Measurements from ENCODE around the gene REN. TPM values are rescaled to one million over a fixed set of nuclear protein-coding genes. Genes with fewer than 3 reads are reported as not detected.

The REN gene
- total RNA-seq = not detected in 2 replicates

DNA sequence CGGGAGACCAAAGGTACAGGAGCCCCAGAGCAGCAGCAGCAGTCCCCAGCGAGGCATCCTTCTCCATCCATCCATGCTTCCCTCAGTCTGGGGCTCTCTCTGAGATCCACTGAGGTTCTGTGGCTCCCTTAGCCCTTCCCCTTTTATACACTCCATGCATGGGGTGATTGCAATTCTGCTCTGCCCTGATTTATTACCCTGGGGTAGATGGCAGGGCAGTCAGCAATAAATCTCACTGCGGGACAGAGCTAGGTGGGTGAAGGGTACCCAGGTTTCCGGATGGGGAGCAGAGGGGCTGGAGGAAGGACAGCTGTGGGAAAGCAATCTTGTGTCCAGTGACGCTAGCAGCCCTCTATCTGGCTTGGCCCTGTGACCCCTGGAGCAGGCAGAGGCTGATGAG is at the start of gene REN:
REN (minus strand) TSS at position 119 of the 400 bp plus-strand sequence; CDS start at position 75, 44 bp downstream.
- DNase-seq = no peak

GRCh38 chr1:204213668-204214662 is 47.8 kb upstream of the REN start, which contains the start of gene GOLT1A:
TSS of gene GOLT1A (minus strand) at chr1:204213988. CDS start at chr1:204213906, 82 bp downstream.
- peak; percentile 84 for DNase-seq

DNA sequence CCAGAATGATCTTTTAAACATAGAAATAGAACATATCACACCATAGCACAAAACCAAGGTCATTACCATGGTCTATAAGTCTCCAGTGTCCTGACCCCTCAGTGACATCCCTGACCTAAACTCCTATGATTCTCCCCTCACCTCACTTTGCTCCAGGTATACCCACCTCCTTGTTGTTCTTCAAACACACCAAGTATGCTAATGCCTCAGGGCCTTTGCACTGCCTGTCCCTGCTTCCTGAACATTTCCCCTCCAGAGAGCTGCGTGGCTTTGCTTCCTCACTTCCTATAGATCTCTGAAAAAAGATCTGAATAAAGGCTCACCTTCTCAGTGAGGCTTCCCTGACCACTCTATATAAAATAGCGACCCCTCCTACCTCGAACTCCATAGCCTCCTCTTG is 46.6 kb upstream of the REN start:
- DNase-seq = no peak

GRCh38 chr1:204211046-204211445 is 44.9 kb upstream of the REN start:
- DNase-seq = no peak

DNA sequence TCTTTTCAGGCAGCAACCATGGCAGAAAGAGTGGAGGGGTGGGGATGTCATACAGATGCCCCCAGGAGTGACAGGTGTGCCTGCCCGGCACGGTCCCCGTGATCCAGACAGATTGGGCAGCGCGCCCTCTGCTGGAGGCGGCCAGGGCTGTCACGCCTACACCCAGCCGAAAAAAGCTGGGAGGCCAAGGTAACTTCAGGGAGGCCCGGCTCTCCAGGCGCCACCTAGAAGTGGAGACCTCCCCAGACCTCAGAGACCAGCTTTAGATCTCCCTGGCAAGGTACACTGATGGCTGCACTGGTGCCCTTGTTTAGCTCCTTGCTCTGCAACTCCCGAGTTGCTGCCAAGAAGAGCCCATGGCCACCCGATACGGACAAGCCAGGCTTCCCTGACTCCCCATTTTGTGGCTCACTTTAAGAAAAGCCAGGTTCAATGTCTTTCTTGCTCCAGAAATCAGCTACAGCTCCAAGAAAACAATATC is 41.0 kb upstream of the REN start:
- peak; percentile 67 for DNase-seq

GRCh38 chr1:204206121-204206520 is 40.0 kb upstream of the REN start:
- DNase-seq = peak; percentile 59

DNA sequence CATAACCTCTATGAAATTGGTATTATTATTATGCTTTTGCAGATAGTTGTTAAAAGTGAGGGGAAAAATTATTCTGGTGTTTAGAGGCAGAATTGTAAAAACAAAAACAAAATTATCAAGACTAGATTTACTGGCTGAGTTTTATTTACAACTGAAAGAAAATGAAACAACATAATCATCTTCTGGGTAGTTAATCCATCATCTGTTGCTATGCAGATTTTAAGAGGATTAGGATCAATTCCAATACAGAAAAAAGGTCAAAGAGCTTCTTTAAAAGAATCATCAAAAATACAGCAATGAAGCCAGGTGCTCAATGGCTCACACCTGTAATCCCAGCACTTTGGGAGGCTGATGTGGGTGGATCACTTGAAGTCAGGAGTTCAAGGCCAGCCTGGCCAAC is 39.3 kb upstream of the REN start:
- DNase-seq = no peak

DNA sequence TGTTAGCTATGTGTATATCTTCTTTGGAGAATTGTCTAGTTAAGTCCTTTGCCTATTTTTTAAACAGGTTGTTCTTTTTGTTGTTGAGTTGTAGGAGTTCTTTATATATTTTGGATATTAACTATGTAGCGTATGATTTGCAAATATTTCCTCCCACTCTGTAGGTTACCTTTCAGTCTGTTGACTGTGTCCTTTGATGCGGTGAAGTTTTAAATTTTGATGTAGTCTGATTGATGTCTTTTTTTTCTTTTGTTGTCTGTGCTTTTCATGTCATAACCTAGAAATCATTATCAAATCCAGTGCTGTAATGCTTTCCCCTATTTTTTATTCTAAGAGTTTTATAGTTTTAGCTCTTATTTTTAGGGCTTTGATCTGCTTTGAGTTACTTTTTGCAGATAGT is 38.8 kb upstream of the REN start:
- no peak for DNase-seq

GRCh38 chr1:204203206-204203767 is 37.1 kb upstream of the REN start:
- peak; percentile 17 for DNase-seq

DNA sequence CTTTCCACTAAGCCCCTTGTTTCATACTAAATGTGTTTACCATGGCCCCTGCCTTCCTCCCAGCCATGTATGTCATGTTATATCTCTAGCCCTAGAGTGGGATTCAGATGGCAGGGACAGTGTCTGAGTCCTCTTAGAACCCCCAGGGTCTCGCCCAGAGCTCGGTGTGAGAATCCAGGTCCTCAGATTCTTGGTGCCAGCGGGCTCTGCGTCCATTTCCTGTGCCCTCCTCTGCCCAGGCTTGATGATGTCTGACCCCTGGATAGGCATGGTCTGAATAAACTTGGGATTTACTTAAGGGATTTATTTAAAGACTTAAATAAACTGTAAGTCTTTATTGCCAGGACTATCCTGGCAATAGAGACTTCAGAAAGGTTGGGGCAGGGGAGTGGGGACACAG is 36.3 kb upstream of the REN start:
- DNase-seq = no peak

GRCh38 chr1:204201348-204202040 is 35.4 kb upstream of the REN start:
- no peak for DNase-seq

DNA sequence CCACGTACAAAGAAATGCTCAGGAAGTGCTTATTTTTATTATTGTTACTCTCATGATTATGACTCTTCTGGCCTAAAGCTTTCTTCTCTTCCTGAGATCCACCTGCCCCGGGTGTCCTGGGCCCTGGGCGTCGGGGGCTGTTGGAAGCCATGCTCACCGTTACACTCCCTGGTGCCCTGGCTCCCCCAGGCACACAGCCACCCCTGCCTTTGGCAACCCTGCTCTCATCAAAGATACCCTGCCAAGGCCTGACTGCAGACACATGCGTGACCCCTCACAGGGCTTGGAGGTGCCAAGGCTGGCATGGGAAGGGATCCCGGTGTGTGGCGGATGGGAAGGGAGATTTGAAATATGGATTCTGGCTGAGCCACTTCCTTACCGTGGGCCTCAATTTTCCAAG is 33.4 kb upstream of the REN start:
- no peak for DNase-seq

DNA sequence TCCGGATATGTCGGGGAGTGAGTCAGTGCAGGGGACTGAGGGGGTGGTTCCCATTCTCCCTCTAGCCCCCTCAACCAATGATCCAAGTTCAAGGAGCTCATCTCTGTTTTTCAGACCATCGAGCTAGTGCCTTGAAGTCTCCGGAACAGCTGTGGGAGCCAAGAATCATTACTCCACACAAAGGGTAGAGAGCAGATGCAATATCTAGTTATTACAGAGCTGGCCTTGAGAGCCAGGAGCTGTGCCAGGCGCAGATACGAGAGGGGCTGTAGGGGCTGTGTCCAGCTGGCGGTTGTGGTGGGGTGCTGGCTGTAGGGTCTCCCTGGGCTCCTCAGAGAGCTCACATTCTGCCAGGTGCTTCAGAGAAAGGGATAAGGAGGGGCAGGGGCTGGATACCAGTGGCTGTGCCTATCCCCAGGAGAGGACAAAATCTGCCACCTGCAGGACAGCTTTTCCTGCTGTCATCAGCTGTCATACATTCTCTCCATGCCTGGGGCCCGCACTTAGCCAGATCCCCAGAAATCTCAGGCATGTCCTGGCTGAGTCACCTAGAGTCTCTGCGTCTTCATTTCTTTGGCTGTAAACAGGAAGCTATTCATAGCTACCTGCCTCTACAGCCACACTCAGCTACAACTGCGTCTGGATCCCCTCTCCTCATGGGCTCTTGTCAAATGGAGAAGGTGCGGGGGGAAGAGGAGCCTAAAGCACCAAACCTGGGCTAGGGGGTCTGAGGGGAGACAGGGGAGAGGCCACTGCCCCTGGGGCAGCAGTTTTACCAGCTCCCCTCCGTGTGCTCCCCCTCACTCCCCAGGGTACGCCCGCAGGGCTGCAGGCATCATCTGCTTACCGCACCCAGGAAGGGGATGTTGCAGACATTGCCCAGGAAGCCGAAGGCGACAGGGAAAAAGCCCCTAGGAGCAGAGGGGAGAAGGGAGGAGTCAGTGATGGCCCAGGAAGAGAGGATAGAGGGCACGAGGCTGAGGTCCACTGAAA is 32.5 kb upstream of the REN start:
- DNase-seq = peak; percentile 91

DNA sequence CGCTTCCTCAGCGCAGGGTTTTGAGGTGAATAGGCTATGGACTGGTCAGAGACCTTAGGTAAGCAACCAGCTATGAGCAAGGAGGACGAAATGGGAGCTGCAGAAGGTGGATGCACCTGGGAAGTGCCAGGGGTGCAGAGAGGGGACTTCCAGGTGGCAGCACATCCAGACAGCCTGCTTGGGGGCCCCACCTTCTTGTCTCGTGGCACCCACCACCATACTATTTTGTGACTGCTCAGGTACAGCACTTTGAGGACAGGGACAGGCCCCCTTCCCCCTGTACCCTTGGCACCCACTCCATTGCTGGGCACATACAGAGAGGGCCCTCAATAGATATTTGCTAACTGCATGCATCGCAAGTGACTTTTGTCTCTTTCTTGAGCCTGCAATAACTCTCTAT is 30.9 kb upstream of the REN start:
- DNase-seq = no peak

GRCh38 chr1:204196068-204196795 is 30.1 kb upstream of the REN start, which contains the start of gene KISS1:
TSS of gene KISS1 (minus strand) at chr1:204196491. CDS start at chr1:204192876, 3,615 bp downstream.
- no peak for DNase-seq

GRCh38 chr1:204194771-204195170 is 28.6 kb upstream of the REN start:
- no peak for DNase-seq

- no peak for DNase-seq
These were observed 27.9 kb upstream of the REN start for GRCh38 chr1:204194080-204194479.

- no peak for DNase-seq
These were observed 26.6 kb upstream of the REN start for GRCh38 chr1:204192589-204193352.

DNA sequence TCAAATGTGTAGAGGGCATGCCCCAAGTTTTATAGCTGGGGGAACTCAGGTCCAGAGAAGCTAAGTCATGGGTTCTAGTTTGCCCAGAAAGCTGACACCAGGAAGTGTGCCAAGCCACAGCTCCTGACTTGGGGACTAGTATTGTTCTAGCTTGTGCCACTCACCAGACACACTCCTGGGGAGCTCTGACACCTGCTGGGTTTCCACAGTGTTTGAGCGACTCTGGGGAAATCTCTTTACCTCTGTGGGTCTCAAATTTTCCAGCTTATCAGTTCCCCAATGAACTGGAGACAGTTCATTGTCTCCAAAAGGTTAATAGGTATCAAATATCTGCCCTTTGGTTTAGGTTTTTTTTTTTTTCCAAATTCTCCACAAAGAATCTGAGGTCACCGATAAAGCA is 25.9 kb upstream of the REN start:
- DNase-seq = no peak

DNA sequence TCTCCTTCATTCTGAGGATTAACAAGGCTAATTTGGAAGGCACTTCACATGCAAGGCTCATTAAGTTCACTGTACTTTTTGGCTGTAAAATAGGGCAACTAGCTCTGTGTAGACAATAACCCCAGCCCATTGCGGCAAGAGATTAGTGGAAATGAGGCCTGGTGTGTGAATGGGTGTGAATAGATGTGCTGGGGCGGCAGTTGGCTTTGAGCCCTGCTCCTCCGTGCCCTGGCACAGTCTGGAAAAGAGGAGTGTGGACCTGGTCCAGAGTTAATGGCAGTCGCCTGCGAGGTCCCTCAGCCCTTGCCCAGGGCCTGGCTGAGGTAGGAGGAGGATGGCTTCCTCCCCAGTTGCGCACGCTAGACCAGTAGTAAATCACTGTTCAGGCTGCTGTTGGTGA is 25.3 kb upstream of the REN start:
- no peak for DNase-seq
